HG03175 (cell line): ENCODE data around the gene EEF1G.
"Not testable (repeated sequence)": the region's sequence is repeated elsewhere in the genome, so short reads cannot be mapped to it uniquely, and the experiment has no call there.

Source experiments
- ATAC-seq: cut with Tn5 transposase; IDR thresholded peaks from one replicate; pipeline ENCODE4 v1.9.1; 2021; ENCODE audit warnings: mild to moderate bottlenecking, moderate library complexity; ENCODE audit not compliant: unreplicated experiment

The EEF1G gene

GRCh38 chr11:62580959-62581715, 7.4 kb upstream of the EEF1G start:
- no peak for ATAC-seq

GRCh38 chr11:62579252-62579651, 5.6 kb upstream of the EEF1G start:
- ATAC-seq = no peak

DNA sequence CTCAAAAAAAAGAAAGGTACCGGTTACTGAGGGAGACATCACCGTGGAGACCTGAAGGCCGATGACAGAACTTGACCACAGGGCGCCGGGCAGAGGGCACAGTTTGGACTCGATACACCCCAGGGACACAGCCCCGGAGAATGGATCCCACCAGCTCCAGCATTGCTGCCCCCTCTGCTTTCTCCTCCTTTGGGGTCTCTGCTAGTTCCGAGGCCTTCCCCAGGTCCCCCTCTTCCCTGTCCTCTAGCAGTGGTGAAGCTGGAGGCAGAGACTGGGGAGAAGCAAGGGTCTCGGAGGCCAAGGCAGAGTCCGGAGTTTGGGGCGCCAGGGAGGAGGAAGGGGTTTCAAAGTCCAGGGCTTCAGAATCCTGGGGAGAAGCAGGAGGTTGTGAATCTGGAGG, 4.8 kb upstream of the EEF1G start:
- no peak for ATAC-seq

DNA sequence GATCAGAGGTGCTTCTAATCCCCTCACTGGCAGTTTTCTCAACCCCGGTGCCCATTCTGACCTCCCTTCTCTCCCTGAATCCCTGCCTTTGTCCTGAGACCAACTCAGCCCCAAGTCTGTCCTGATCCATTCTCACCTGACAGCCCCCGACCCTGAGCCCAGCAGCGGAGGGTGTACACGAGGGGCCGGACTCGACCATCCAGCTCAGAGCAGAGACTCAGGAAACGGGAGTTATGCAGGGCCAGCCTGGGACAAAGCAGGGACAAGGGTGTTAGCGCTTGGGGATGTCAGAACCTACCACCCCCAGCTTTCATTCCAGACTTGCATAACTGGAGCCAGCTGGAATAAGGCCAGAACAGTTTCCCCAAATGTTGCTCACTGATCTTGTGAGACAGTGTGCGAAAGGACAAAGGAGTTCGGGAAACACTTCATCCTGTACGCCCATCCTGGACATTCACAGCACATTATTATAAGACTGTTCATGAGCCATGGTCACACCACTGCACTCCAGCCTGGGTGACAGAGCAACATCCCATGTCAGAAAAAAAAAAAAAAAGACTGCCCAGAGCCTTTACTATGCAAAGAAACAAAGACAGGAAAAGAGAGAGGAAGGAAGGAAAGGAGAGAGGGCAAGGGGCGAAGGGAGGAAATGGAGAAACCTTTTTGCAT, 3.5 kb upstream of the EEF1G start:
- no peak for ATAC-seq

GRCh38 chr11:62575837-62576236, 2.1 kb upstream of the EEF1G start:
- no peak for ATAC-seq

DNA sequence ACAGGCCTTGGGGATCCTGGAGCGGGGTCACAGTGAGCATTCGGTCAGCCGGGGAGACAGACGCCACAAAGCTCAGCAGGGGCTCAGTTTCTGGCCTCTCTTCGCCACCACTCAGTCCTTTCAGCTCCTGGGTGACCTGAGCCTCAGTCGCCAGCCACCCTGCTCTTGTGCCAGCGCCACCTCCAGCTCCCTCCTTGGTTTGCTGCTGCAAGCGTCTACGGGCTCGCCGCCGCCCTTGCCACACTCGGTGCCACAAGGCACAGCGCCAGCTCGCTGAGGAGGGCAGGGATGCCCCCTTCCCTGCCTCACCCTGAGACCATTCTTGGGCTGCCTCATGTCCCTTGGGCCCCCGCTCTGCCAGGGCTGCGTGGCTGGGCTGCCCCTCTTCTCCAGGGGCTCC, 1.5 kb upstream of the EEF1G start:
- ATAC-seq = no peak

DNA sequence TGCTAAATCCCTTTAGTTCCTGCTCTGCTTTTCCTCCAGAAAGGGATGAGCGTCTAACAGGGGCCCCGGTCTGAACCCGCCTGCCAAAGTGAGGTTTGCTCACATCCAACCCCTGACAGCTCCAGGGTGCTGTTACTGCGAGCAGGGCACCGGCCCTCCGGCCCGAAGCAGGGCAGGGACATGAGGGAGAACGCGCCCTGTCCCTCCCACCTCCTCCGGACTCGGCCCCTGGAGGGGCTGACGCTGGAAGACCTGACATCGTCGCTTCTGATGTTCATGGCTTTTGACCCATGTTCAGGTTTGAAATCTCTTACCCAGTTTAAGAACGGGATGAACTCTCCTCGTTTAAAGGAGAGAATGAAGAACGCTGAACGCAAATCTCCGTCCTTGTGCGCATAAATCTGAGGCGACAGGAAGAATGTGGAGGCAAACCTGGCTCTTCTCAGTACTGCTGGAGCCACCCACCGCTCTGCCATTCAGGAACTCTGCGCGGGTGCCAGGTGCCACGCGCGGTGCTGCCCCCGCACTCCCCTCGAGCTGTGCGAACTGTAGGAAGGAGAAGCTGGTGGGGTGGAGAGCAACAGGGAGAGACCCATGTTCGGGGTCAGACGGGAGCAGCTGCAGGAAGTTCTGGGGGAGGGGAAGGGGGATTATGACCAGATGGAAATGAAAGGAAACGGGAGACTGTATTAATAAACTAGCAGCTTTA, 826 bp upstream of the EEF1G start:
- ATAC-seq = no peak

DNA sequence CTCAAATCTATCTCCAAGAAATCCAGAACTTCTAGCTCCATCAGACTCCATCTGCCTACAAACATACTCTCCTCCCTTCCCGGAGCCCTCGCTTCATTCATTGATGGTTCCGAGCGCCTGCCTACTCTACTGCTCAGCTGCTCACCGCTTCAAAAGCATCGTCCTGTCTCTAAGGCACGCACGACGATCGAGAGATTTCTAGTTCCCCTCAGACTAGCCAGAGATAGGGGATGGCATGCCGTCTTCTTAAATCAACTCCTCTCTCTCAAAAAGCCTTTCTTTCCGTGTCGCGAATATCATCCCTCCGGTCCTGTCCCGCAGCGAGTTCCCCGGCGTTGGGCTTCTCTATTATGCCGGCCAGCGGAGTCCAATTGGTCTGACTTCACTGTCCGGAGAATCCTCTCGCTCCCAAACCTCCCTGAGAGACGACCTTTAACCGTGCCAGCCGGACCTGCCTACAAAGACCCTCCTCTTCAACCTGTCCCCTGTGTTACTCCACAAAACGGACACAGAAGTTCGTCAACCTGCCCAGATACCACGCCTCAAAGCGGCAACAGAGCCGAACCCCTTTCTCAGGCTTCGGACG, 592 bp downstream of the EEF1G start:
- ATAC-seq = no peak

DNA sequence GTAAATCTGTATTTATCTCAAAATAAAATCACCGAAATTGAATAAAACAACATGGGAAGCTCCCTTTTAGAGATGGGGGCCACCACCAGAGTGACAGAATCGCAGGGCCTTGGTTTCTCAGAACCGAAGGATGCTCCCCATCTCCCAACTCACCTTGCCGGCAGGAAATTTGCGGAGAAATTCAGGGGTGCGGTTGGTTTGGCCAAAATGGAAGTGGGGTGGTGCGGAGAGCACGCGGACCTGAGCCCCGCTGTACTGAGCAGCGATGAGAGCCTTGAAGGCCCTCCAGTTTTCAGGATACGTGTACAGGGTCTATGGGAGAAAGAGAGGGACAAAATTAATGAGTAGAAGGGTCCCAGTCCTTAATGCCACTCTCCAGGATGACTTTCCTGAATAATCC, 1.3 kb downstream of the EEF1G start:
- no peak for ATAC-seq

GRCh38 chr11:62571493-62571892, 2.2 kb downstream of the EEF1G start:
- not testable (repeated sequence) for ATAC-seq

GRCh38 chr11:62570903-62571302, 2.8 kb downstream of the EEF1G start:
- not testable (repeated sequence) for ATAC-seq

GRCh38 chr11:62569611-62570010, 4.1 kb downstream of the EEF1G start:
- no peak for ATAC-seq

DNA sequence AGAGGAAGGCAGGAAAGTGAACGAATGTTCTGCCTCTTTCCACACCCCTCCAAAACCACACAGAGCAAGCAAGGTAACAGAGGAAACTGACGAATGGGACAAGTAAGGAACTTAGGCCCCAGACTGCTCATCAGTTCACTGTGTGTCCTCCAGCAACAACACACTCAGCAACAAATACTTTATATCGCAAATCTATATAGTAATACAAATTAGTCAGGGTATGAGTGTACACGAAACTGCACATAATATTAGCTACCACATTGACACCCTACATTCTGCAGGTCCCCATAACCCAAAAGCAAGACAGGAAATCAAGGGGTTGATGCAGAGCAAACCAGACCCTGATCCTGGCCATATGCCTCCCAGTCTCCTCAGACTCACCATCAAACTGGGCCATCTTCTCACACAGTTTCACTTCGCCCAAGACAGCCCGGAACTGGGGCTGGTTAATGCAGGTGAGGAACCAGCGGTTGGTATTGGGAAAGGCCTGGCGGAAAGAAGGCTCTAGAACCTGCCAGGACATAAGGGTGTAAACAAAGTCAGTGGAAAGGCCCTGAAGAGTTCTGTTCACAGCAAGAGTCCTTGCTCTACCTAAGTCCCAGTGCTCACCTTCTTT, 6.6 kb downstream of the EEF1G start:
- no peak for ATAC-seq

GRCh38 chr11:62566247-62566646, 7.4 kb downstream of the EEF1G start:
- ATAC-seq = no peak

DNA sequence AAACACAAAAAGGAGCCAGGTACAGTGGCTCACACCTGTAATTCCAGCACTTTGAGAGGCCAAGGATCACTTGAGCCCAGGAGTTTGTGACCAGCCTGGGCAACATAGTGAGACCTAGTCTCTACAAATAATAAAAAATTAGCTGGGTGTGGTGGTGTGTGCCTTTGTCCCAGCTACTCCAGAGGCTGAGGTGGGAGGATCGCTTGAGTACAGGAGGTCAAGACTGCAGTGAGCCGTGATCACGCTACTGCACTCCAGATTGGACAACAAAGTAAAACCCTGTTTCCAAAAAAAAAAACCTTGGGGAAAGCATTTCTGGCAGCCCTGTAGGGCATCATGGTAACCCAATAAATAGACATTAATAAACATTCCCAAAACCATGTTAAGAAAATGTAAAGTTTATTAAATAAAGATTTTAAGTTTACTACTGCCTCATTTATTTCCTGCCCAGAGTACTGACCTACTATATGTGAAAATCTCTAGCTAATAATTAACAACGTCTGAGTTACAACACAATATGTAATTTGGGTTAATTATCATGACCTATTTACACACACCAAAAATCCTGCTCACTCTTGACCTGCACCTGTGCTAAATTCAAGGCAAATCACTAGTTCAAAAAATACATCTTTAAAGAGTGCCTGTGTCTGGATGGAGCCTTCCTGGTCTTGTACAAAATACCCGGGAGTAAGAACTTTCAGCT, 8.4 kb downstream of the EEF1G start:
- no peak for ATAC-seq

DNA sequence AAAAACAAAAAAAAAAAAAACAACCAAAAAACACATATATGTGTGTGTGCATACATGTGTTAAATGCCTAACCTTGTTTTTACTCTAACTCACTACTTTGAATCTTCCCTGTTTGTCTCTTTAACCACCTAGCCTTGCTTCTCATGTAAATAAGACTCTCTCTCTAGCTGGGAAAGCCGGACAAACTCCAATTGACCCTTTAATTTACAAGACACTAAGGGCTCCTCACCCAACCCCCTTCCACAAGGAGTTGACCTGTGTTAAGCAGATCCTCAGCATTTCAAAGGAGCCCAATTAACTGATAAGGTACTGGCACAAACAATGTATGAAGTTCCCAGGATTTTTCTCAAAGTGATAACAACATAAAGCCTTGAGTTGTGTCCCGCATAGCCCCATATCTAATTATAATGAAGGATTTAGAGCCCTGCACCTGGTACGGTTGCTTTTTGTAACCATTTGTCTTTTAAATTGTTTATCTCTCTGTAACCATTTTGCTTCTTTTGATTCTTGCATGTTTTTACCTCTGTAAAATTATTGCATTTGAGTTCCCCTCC, 11.9 kb downstream of the EEF1G start:
- ATAC-seq = not testable (repeated sequence)

- ATAC-seq = no peak
Measured at GRCh38 chr11:62560566-62561103, 13.1 kb downstream of the EEF1G start.

- ATAC-seq = not testable (repeated sequence)
Measured at GRCh38 chr11:62559626-62560025, 14.1 kb downstream of the EEF1G start.

- ATAC-seq = no peak
Measured at GRCh38 chr11:62559204-62559603, 14.5 kb downstream of the EEF1G start.

DNA sequence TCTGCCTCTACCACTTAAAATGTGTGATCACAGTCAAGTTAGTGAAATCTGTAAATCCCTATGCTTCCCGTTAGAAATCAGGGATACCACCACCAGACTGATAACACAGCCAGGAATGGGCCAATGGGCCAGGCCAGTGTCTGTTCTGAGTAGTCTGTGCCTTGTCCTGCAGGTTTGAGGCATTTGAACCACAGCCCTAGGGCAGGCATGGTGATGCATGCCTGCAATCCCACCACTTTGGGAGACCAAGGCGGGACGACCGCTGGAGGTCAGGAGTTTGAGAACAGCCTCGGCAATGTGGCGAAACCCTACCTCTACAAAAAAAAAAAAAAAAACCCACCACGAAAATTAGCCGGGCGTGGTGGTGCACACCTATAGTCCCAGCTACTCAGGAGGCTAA, 15.0 kb downstream of the EEF1G start:
- no peak for ATAC-seq
